Stimulated activated CD8-positive, alpha-beta memory T cell treated with anti-CD3 and anti-CD28 coated beads, Interleukin-4, amount 100 ng/mL, for 4 hours (primary cell): ENCODE data around the gene SUSD1.
"Not testable (repeated sequence)": the region's sequence is repeated elsewhere in the genome, so short reads cannot be mapped to it uniquely, and the experiment has no call there.

ENCODE experiments used
- DNase-seq, 2 donors: peaks; one replicate each; pipeline ENCODE4 v3.0.0-alpha.2; 2020; ENCODE audit warnings: low read depth in 2 of 2, low spot score in 1 of 2

Gene SUSD1

GRCh38 chr9:112174965-112175795 lies at the start of gene SUSD1:
TSS of gene SUSD1 (minus strand) at chr9:112175297. CDS start at chr9:112175235, 62 bp downstream.
- no peak for DNase-seq

DNA sequence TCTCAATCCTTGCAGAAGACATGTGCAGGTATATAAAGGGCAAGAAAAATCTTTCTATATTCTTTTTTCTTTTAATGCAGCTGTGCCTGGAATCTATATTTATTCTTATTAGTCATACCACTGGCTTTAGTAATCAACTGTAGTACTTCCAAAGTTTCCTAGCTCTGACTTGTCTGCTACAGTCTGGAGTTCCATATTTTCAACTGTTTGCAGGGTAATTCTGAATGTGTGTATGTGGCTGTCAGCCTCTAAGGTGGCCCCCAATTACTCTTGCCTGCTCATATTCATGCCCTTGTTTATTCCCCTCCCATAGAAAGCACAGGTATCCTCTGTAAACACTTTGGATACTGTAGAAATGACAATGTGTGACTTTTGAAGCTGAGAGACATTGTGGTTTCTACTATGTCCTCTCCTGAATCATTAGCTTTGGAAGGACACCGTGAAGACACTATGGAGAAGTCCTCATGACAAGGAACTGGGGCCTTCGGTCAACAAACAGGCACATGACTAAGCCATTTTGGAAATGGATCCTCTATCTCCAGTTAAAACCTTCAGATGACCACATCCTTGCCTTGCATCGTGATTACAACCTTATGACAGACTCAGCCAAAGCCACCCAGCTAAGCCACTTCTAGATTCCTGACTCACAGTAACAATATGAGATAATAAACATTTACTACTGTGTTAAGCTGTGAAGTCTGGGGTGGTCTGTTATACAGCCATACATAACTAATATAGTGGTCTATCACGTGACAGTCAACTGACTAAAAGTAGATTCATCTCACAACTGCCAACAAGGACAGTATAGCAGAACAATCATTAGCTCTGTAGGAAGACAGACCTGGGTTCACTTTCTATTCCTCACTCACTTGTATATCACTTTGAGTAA lies 49.5 kb upstream of the SUSD1 start:
- DNase-seq: no peak

- no peak for DNase-seq
Observed at GRCh38 chr9:112218908-112219307, 43.8 kb upstream of the SUSD1 start.

GRCh38 chr9:112212926-112213325 lies 37.8 kb upstream of the SUSD1 start:
- DNase-seq: no peak

DNA sequence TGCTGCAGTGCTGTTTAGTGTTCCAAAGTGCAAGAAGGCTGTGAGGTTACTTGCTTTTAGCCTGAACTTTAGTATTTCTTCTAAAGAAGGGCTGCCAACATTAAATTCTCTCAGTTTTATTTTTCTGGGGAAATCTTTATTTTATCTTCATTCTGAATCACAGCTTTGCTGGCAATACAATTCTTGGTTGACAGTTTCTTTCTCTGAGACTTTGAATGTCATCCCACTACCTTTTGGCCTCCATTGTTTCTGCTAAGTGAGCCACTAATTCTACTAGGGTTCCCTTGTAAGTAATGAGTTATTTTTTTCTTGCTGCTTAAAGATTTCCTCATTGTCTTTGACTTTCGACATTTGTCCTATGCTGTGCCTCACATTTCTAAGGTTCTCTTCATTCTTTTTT lies 32.4 kb upstream of the SUSD1 start:
- no peak for DNase-seq

- no peak for DNase-seq
Observed at GRCh38 chr9:112203536-112203935, 28.4 kb upstream of the SUSD1 start.

- no peak for DNase-seq
Observed at GRCh38 chr9:112200711-112201110, 25.6 kb upstream of the SUSD1 start.

DNA sequence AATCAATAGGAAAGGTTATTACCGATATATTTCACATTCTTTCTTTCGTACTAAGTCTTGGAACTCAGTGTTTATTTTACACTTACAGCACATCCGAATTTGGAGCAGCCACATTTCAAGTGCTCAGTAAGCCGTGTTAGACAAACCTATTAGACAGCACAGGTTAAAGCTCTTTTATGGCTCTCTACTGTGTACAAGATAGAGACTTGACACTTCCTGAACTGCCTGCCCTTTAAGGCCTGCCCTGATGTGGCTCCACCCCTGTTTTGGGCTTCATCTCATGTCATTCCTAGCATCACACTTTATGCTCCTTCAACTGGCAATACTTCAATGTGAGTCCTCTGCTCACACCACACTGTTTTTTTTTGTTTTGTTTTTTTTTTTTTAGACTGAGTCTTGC lies 23.5 kb upstream of the SUSD1 start:
- no peak for DNase-seq

- DNase-seq: no peak
Observed at GRCh38 chr9:112194969-112195431, 19.9 kb upstream of the SUSD1 start.

- DNase-seq: no peak
Observed at GRCh38 chr9:112193572-112194288, 18.6 kb upstream of the SUSD1 start.

- not testable (repeated sequence) for DNase-seq
Observed at GRCh38 chr9:112190320-112190719, 15.2 kb upstream of the SUSD1 start.

GRCh38 chr9:112188884-112189283 lies 13.8 kb upstream of the SUSD1 start:
- no peak for DNase-seq

GRCh38 chr9:112187404-112187803 lies 12.3 kb upstream of the SUSD1 start:
- DNase-seq: no peak

GRCh38 chr9:112186695-112187094 lies 11.6 kb upstream of the SUSD1 start:
- no peak for DNase-seq

GRCh38 chr9:112184946-112185345 lies 9.8 kb upstream of the SUSD1 start:
- DNase-seq: no peak

DNA sequence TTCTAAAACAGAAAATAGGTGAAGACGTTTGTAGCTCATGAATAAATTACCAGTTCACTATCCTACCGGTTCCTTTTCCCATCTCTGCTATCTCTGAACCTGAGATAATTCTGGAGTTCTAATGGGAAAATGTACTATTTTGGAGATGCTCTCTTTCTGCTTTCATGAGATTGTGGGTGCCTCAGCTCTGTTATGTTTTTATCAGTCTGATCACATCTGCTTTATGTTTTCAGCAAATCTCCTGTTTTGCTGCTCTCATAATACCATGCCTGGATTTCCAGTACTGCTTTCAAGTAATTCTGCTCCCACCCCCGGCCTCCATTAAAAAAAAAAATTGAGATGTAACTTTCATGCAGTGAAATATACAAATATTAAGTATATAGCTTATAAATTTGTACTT lies 9.1 kb upstream of the SUSD1 start:
- DNase-seq: no peak

DNA sequence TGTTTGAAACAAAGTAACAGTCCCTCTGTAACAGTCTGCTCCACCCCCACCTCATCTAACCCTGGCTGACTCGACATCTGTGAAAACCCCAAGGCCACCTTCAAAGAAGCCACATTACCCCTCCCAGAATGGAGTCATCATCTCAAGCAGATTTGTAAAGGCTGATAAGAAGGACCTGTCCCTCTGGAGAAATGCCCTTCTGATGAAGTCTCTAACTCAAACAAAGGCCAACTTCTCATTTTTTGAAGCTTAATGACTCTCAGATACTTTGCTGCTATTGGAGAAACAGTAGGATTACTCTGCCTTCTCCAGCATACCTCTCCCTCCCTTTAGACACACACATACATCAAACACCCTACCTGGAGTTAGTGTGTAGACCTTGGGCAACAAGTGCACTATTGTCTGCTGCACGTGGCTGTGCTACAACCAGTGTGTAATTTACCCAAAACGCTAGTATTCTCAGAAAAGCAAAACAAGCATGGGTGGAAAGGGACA lies 5.3 kb upstream of the SUSD1 start:
- DNase-seq: no peak

DNA sequence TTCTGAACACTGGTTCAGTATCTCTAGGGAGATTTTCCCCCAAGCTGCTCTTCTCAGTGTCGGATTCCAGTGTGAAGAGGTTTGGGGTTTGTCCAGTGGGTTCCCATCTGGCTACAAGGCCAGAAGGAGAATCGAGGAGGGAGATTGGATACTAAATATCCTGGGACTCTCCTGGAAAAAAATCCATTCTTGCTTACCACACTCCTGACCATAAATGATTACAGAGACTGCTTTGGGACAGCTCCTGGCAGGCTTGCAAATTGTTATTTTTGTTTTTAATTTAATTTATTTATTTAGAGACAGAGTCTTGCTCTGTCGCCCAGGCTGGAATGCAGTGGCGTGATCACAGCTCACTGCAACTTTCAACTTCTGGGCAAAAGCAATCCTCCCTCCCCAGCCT lies 4.7 kb upstream of the SUSD1 start:
- no peak for DNase-seq

- no peak for DNase-seq
Observed at GRCh38 chr9:112176524-112176923, 1.4 kb upstream of the SUSD1 start.

DNA sequence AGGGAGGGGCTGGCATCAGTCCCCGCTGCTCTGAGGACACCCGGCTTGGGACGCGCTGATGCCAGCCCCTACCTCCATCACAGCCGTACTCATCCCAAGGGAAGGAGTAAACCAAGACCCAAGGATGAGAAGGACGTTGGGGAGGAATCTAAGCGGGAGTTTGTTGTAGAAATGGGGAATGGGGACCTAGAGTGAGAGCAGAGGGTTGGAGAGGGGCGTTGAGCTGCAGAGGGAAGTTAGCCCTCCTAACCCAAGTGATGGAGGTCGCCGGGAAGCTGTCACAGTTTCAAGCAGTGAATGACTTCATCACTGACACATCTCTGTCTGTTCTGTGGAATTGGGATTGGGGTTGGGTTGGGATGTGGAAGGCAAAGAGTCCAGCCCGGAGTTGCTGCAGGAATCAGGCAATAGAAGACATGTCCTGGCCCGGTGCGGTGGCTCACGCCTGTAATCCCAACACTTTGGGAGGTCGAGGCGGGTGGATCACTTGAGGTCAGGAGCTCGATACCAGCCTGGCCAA lies 759 bp upstream of the SUSD1 start:
- DNase-seq: no peak
